ENCODE data around the gene CST3. TPM values are rescaled to one million over a fixed set of nuclear protein-coding genes. Genes with fewer than 3 reads are reported as not detected.

The CST3 gene
- polyA plus RNA-seq, 1 donor (not counting 4 experiments of a cell fraction or from before 2014, with no cell fraction given) = 194 TPM

DNA sequence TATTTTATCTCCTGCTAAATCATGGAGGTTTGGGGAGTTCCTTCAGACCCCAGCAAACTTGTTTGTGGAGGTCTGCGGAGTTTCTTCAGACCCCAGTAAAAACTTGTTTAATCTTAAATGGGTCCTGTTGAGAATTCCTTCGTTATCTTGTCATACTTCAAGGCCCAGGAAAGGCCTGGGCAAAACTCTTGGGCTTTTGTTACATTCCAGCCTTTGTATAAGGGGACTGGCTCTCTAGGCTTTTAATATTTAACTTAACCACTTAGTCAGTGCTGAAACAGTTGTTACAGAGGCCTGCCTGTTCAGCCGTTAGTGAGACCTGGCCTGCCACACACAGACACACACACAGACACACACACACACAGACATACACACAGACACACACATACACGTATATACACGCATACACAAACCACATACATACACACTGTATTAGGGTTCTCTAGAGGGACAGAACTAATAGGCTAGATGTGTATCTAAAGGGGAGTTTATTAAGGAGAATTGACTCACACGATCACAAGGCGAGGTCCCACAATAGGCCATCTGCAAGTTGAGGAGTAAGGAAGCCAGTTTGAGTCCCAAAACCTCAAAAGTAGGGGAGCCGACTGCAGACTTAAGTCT is 21.3 kb upstream of the CST3 start:
- Histone ChIP-seq H3K27ac (ENCODE audit: control insufficient read depth, insufficient read depth, low read length) (no peak overlapping the region), H3K27me3 (ENCODE audit: control insufficient read depth, extremely low read depth, insufficient read depth, low read length) (no peaks in the 10 kb centered on the region), H4K20me1 (ENCODE audit: control insufficient read depth, extremely low read depth, insufficient read depth, low read length) (no peaks in the 10 kb centered on the region), H3K4me1 (ENCODE audit: control insufficient read depth, extremely low read depth, insufficient read depth, low read length) (peaks cover under 1% of the 10 kb centered on the region), H3K4me2 (ENCODE audit: control insufficient read depth, extremely low read depth, insufficient read depth, low read depth, low read length) (no peak overlapping the region), H3K9me1 (ENCODE audit: control insufficient read depth, extremely low read depth, insufficient read depth, low read length) (no peaks in the 10 kb centered on the region), H3K9ac (ENCODE audit: control insufficient read depth, extremely low read depth, insufficient read depth, low read length) (no peak overlapping the region), H3K4me3 (ENCODE audit: control insufficient read depth in 2 of 3, extremely low read depth in 1 of 3, insufficient read depth in 2 of 3, low read depth in 1 of 3, low read length in 3 of 3) (no peak overlapping the region), H3K36me3 (ENCODE audit: control insufficient read depth in 2 of 2, extremely low read depth in 1 of 2, insufficient read depth in 2 of 2, low read length in 2 of 2) (no peaks in the 10 kb centered on the region), H2AFZ (ENCODE audit: control insufficient read depth, low read length) (no peak overlapping the region), H3K79me2 (ENCODE audit: control insufficient read depth, insufficient read depth, low read length) (no peaks in the 10 kb centered on the region), H3K9me3 (ENCODE audit: control insufficient read depth, low read depth, low read length) (no peaks in the 10 kb centered on the region)
- dilution Hi-C loops (cut with MboI; ENCODE audit: extremely low pct_ligation_motif_present, low sequenced_read_pairs) = no loop called here
- TF ChIP-seq EZH2 (IDR thresholded peaks at IDR 0.05; ENCODE audit: low read length) = no peak
- TF ChIP-seq, protein P1, sequence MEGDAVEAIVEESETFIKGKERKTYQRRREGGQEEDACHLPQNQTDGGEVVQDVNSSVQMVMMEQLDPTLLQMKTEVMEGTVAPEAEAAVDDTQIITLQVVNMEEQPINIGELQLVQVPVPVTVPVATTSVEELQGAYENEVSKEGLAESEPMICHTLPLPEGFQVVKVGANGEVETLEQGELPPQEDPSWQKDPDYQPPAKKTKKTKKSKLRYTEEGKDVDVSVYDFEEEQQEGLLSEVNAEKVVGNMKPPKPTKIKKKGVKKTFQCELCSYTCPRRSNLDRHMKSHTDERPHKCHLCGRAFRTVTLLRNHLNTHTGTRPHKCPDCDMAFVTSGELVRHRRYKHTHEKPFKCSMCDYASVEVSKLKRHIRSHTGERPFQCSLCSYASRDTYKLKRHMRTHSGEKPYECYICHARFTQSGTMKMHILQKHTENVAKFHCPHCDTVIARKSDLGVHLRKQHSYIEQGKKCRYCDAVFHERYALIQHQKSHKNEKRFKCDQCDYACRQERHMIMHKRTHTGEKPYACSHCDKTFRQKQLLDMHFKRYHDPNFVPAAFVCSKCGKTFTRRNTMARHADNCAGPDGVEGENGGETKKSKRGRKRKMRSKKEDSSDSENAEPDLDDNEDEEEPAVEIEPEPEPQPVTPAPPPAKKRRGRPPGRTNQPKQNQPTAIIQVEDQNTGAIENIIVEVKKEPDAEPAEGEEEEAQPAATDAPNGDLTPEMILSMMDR (optimal IDR thresholded peaks at IDR 0.05 in 1 of 3, IDR thresholded peaks at IDR 0.05 in 1 of 3, conservative IDR thresholded peaks at IDR 0.05 in 1 of 3; ENCODE audit: extremely low read depth in 1 of 3, insufficient read depth in 2 of 3, low read length in 3 of 3) = no peak
- FAIRE-seq = no peak
- DNase-seq (ENCODE audit: low read depth, low spot score) = no peak

DNA sequence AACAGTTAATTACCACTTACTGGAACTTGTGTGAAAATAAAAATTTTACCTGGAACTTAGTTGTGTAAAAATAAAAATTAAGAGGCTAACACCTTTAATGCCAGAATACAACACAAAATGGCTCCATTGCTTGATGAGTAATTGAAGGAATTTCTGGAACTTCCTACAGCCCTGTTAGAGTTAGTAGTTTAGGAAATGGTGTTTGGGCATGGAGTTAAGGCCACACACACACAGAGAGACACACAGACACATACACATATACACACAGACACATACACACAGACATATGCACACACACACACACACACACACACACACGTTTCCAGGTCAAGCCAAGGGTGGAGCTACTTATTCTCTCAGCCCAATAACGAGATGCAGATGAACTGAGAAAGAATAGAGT is 20.6 kb upstream of the CST3 start:
- FAIRE-seq (no peak), DNase-seq (ENCODE audit: low read depth, low spot score) (no peak)
- dilution Hi-C loops (cut with MboI; ENCODE audit: extremely low pct_ligation_motif_present, low sequenced_read_pairs) = no loop called here
- Histone ChIP-seq H3K4me1 (ENCODE audit: control insufficient read depth, extremely low read depth, insufficient read depth, low read length) (peaks cover 8% of the 10 kb centered on the region), H3K27me3 (ENCODE audit: control insufficient read depth, extremely low read depth, insufficient read depth, low read length) (no peaks in the 10 kb centered on the region), H3K4me3 (ENCODE audit: control insufficient read depth in 2 of 3, extremely low read depth in 1 of 3, insufficient read depth in 2 of 3, low read depth in 1 of 3, low read length in 3 of 3) (no peak overlapping the region), H3K9ac (ENCODE audit: control insufficient read depth, extremely low read depth, insufficient read depth, low read length) (no peak overlapping the region), H3K79me2 (ENCODE audit: control insufficient read depth, insufficient read depth, low read length) (no peaks in the 10 kb centered on the region), H4K20me1 (ENCODE audit: control insufficient read depth, extremely low read depth, insufficient read depth, low read length) (no peaks in the 10 kb centered on the region), H3K9me1 (ENCODE audit: control insufficient read depth, extremely low read depth, insufficient read depth, low read length) (no peaks in the 10 kb centered on the region), H3K4me2 (ENCODE audit: control insufficient read depth, extremely low read depth, insufficient read depth, low read depth, low read length) (no peak overlapping the region), H3K36me3 (ENCODE audit: control insufficient read depth in 2 of 2, extremely low read depth in 1 of 2, insufficient read depth in 2 of 2, low read length in 2 of 2) (no peaks in the 10 kb centered on the region), H3K27ac (ENCODE audit: control insufficient read depth, insufficient read depth, low read length) (no peak overlapping the region), H2AFZ (ENCODE audit: control insufficient read depth, low read length) (no peak overlapping the region), H3K9me3 (ENCODE audit: control insufficient read depth, low read depth, low read length) (no peaks in the 10 kb centered on the region)
- no peak for TF ChIP-seq EZH2 (IDR thresholded peaks at IDR 0.05; ENCODE audit: low read length)
- TF ChIP-seq, protein P1 (optimal IDR thresholded peaks at IDR 0.05 in 1 of 3, IDR thresholded peaks at IDR 0.05 in 1 of 3, conservative IDR thresholded peaks at IDR 0.05 in 1 of 3; ENCODE audit: extremely low read depth in 1 of 3, insufficient read depth in 2 of 3, low read length in 3 of 3) = no peak
